A549 (cell line): ENCODE results near the gene ZDHHC17.

Source experiments
- CBX8 ChIP-seq: fragments of 200-600 bp; sonication (generic); IDR thresholded peaks from 2 replicates; pipeline ENCODE4 v1.6.1; 2016
- E2F6 ChIP-seq: IDR thresholded peaks from 2 replicates; pipeline ENCODE4 v1.6.1; 2012; ENCODE audit warnings: low read depth, borderline replicate concordance
- EP300 ChIP-seq, 2 experiments: fragments of >200 bp; sonication (Bioruptor Twin); formaldehyde crosslinking; IDR thresholded peaks; 2 replicates in 1 of 2; 3 replicates in 1 of 2; pipeline ENCODE4 v1.6.1; 2016 to 2017
- GATA3 ChIP-seq: IDR thresholded peaks from 2 replicates; pipeline ENCODE4 v1.6.1; 2012; ENCODE audit warnings: borderline replicate concordance
- KDM5A ChIP-seq: fragments of 200-600 bp; sonication (generic); IDR thresholded peaks from 2 replicates; pipeline ENCODE4 v1.6.1; 2016; ENCODE audit warnings: antibody characterized with exemption, mild to moderate bottlenecking
- POLR2A ChIP-seq: IDR thresholded peaks from 2 replicates; pipeline ENCODE4 v1.6.1; 2012; ENCODE audit warnings: mild to moderate bottlenecking, low read length
- RCOR1 ChIP-seq: fragments of 150-350 bp; IDR thresholded peaks from 2 replicates; pipeline ENCODE4 v1.6.1; 2014; ENCODE audit warnings: antibody characterized with exemption, low read length, low read depth
- REST ChIP-seq: fragments of 200-600 bp; sonication (generic); IDR thresholded peaks from 2 replicates; pipeline ENCODE4 v1.6.1; 2016; ENCODE audit warnings: antibody characterized with exemption, mild to moderate bottlenecking, moderate library complexity
- RFX5 ChIP-seq: fragments of 450-650 bp; IDR thresholded peaks from 2 replicates; pipeline ENCODE4 v1.7.1; 2014; ENCODE audit warnings: antibody characterized with exemption, mild to moderate bottlenecking, moderate library complexity
- SREBF2 ChIP-seq: fragments of 450-650 bp; IDR thresholded peaks from 2 replicates; pipeline ENCODE4 v1.6.1; 2014; ENCODE audit warnings: mild to moderate bottlenecking, moderate library complexity
- USF2 ChIP-seq: fragments of 450-650 bp; IDR thresholded peaks from 2 replicates; pipeline ENCODE4 v1.6.1; 2014; ENCODE audit warnings: antibody characterized with exemption
- TF ChIP-seq, protein P1 (sequence below): fragments of >200 bp; sonication (Bioruptor Twin); formaldehyde crosslinking; IDR thresholded peaks from 3 replicates; pipeline ENCODE4 v1.5.1; 2016
- TF ChIP-seq, protein P2 (sequence below): IDR thresholded peaks from 2 replicates; pipeline ENCODE4 v1.6.1; 2012
- TF ChIP-seq, protein P3 (sequence below): IDR thresholded peaks from 2 replicates; pipeline ENCODE4 v1.6.1; 2012

GRCh38 chr12:76813265-76813664 lies 49.4 kb downstream of the ZDHHC17 start:
- TF ChIP-seq, protein P1, sequence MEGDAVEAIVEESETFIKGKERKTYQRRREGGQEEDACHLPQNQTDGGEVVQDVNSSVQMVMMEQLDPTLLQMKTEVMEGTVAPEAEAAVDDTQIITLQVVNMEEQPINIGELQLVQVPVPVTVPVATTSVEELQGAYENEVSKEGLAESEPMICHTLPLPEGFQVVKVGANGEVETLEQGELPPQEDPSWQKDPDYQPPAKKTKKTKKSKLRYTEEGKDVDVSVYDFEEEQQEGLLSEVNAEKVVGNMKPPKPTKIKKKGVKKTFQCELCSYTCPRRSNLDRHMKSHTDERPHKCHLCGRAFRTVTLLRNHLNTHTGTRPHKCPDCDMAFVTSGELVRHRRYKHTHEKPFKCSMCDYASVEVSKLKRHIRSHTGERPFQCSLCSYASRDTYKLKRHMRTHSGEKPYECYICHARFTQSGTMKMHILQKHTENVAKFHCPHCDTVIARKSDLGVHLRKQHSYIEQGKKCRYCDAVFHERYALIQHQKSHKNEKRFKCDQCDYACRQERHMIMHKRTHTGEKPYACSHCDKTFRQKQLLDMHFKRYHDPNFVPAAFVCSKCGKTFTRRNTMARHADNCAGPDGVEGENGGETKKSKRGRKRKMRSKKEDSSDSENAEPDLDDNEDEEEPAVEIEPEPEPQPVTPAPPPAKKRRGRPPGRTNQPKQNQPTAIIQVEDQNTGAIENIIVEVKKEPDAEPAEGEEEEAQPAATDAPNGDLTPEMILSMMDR: no peak
- TF ChIP-seq SREBF2 (no peak), REST (no peak), POLR2A (no peak), RFX5 (no peak), USF2 (no peak), RCOR1 (no peak), EP300 (IDR thresholded peaks at IDR 0.05) (no peak), CBX8 (no peak), GATA3 (no peak), E2F6 (no peak), KDM5A (no peak)
- TF ChIP-seq, protein P2, sequence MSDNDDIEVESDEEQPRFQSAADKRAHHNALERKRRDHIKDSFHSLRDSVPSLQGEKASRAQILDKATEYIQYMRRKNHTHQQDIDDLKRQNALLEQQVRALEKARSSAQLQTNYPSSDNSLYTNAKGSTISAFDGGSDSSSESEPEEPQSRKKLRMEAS: no peak
- TF ChIP-seq, protein P3, sequence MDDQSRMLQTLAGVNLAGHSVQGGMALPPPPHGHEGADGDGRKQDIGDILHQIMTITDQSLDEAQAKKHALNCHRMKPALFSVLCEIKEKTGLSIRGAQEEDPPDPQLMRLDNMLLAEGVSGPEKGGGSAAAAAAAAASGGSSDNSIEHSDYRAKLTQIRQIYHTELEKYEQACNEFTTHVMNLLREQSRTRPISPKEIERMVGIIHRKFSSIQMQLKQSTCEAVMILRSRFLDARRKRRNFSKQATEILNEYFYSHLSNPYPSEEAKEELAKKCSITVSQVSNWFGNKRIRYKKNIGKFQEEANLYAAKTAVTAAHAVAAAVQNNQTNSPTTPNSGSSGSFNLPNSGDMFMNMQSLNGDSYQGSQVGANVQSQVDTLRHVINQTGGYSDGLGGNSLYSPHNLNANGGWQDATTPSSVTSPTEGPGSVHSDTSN: no peak
